CD8-positive, alpha-beta memory T cell (primary cell): Measurements from ENCODE around the gene PPP1R37. TPM values are rescaled to one million over a fixed set of nuclear protein-coding genes. Genes with fewer than 3 reads are reported as not detected.
A peak's percentile ranks its signal among the peaks of the same experiment; 100 is the strongest.

Experiments
- CTCF ChIA-PET: fragments of 350-600 bp; sonication (Branson Sonifier 250); formaldehyde crosslinking; loops from one replicate; lab custom pipeline; 2021; ENCODE audit warnings: antibody characterized with exemption; lab: Charles Lee
- POLR2A ChIA-PET: fragments of 350-600 bp; sonication (Branson Sonifier 250); formaldehyde crosslinking; loops from one replicate; lab custom pipeline; 2021; ENCODE audit warnings: antibody characterized with exemption; lab: Charles Lee
- DNase-seq, 5 donors: peaks; one replicate each; pipeline versions ENCODE4 v3.0.0 to v3.0.0-alpha.2; 2020 to 2022; ENCODE audit warnings: mixed read lengths in 1 of 5
- H3K27ac ChIP-seq: one replicate; pipeline ENCODE4 v1.7.0; 2013; ENCODE audit warnings: low read depth, mild to moderate bottlenecking, low read length, moderate library complexity
- H3K27me3 ChIP-seq: 2 replicates; pipeline ENCODE4 v1.7.0; 2013; ENCODE audit warnings: low read length, mild to moderate bottlenecking; ENCODE audit not compliant: insufficient read depth, poor library complexity, severe bottlenecking
- H3K36me3 ChIP-seq: 2 replicates; pipeline ENCODE4 v1.7.0; 2013; ENCODE audit warnings: mild to moderate bottlenecking, low read length, moderate library complexity; ENCODE audit not compliant: insufficient read depth
- H3K4me1 ChIP-seq: 2 replicates; pipeline ENCODE4 v1.7.0; 2013; ENCODE audit warnings: mild to moderate bottlenecking, low read length, moderate library complexity; ENCODE audit not compliant: insufficient read depth
- H3K4me3 ChIP-seq: 2 replicates; pipeline ENCODE4 v1.7.0; 2013; ENCODE audit warnings: mild to moderate bottlenecking, low read length
- H3K9me3 ChIP-seq: 2 replicates; pipeline ENCODE4 v1.7.0; 2013; ENCODE audit warnings: mild to moderate bottlenecking, low read length
- H3K27ac Mint-ChIP-seq, 8 donors: one replicate each; pipeline ENCODE4 v1.8.0; 2020 to 2021; ENCODE audit warnings: mixed read lengths in 8 of 8, mild to moderate bottlenecking in 6 of 8, inconsistent platforms in 3 of 8, moderate library complexity in 3 of 8
- H3K27me3 Mint-ChIP-seq, 2 donors: one replicate each; pipeline ENCODE4 v1.8.0; 2020 to 2021; ENCODE audit warnings: mixed read lengths in 2 of 2, mild to moderate bottlenecking in 1 of 2, moderate library complexity in 1 of 2
- H3K36me3 Mint-ChIP-seq, 3 donors: one replicate each; pipeline ENCODE4 v1.8.0; 2020 to 2021; ENCODE audit warnings: mixed read lengths in 3 of 3, inconsistent platforms in 1 of 3, mild to moderate bottlenecking in 1 of 3
- H3K4me1 Mint-ChIP-seq, 3 donors: one replicate each; pipeline ENCODE4 v1.8.0; 2020 to 2021; ENCODE audit warnings: mixed read lengths in 3 of 3, inconsistent platforms in 1 of 3, mild to moderate bottlenecking in 1 of 3
- H3K4me3 Mint-ChIP-seq, 7 donors: one replicate each; pipeline ENCODE4 v1.8.0; 2020 to 2021; ENCODE audit warnings: mixed read lengths in 7 of 7, mild to moderate bottlenecking in 6 of 7, moderate library complexity in 4 of 7, inconsistent platforms in 2 of 7
- H3K9me3 Mint-ChIP-seq, 5 donors: one replicate each; pipeline ENCODE4 v1.8.0; 2020 to 2022; ENCODE audit warnings: mixed read lengths in 5 of 5, mild to moderate bottlenecking in 3 of 5, moderate library complexity in 2 of 5, inconsistent platforms in 1 of 5
- polyA plus RNA-seq: library from polyadenylated mRNA; unstranded; fragments of 300-500 nt; fragmentation: Illumina TruSeq; gene quantifications from one replicate; pipeline ENCODE4 v1.2.3, GENCODE V29; 2021
- total RNA-seq, 2 experiments: library from RNA; stranded (reverse); gene quantifications; one replicate each; pipeline ENCODE4 v1.2.3, GENCODE V29; 2021

PPP1R37 gene
- total and polyA plus RNA-seq, 3 experiments from 2014 or later = 0.79 to 18.3 (median 17.8) TPM

- Histone ChIP-seq H3K36me3 (peaks cover 5% of the 10 kb centered on the region), H3K27ac (peak overlapping the region; percentile 93), H3K9me3 (no peaks in the 10 kb centered on the region), H3K4me3 (peak overlapping the region; percentile 91), H3K4me1 (peaks cover 71% of the 10 kb centered on the region), H3K27me3 (no peaks in the 10 kb centered on the region)
- ChIA-PET POLR2A (no interaction called here), CTCF (interaction anchor here (3.2 kb wide), 1 partner anchor 9 kb away, joined by 22 read pairs; no protein-coding TSS in a partner anchor)
- Mint-ChIP-seq H3K27me3 (no peaks in the 10 kb centered on the region), H3K4me1 (peaks cover 67 to 83% (median 75%) of the 10 kb centered on the region in 3 donors), H3K4me3 (peak overlapping the region; percentile 91 to 97 (median 93)), H3K36me3 (peaks cover 3 to 32% (median 5%) of the 10 kb centered on the region in 3 donors), H3K27ac (peak overlapping the region; percentile 15 to 95 (median 84)), H3K9me3 (peaks cover 0 to 3% (median 0%) of the 10 kb centered on the region in 5 donors)
- no peak for DNase-seq
These were observed 1.2 kb downstream of the PPP1R37 start for GRCh38 chr19:45094137-45094536.

DNA sequence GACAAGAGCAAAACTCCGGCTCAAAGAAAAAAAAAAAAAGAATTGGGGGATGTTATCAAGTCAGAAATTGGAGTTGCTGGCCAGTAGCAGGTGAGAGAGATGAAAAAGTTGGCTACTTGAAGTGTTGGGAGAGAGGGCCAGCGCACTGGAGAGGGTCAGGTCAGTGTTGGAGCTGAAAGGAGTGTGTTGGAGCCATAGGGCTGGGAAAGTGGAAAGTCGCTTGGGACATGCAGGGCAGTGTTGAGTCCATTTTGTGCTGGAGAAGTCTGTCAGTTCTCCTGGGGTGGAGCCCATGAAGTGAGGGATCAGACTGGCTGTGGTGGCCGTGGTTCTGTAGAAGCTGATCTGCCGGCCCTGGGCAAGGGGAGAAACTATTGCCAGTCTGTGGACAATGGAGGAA is 1.7 kb downstream of the PPP1R37 start:
- Mint-ChIP-seq H3K27me3 (no peaks in the 10 kb centered on the region), H3K4me3 (peak overlapping the region; percentile 87 to 97 (median 92)), H3K27ac (peak overlapping the region in 7 of 8 donors; percentile 63 to 95 (median 85)), H3K9me3 (peaks cover 0 to 3% (median 0%) of the 10 kb centered on the region in 5 donors), H3K4me1 (peaks cover 66 to 87% (median 78%) of the 10 kb centered on the region in 3 donors), H3K36me3 (peaks cover 5 to 31% (median 6%) of the 10 kb centered on the region in 3 donors)
- ChIA-PET POLR2A (no interaction called here), CTCF (no interaction called here)
- H3K9me3 ChIP-seq = no peaks in the 10 kb centered on the region
- H3K4me1 ChIP-seq = peaks cover 69% of the 10 kb centered on the region
- no peak overlapping the region for H3K27ac ChIP-seq
- H3K4me3 ChIP-seq = no peak overlapping the region
- no peak for DNase-seq
- peaks cover 5% of the 10 kb centered on the region for H3K36me3 ChIP-seq
- H3K27me3 ChIP-seq = no peaks in the 10 kb centered on the region

- Histone ChIP-seq H3K27me3 (no peaks in the 10 kb centered on the region), H3K4me1 (peaks cover 60% of the 10 kb centered on the region), H3K4me3 (no peak overlapping the region), H3K36me3 (peaks cover 4% of the 10 kb centered on the region), H3K27ac (no peak overlapping the region), H3K9me3 (no peaks in the 10 kb centered on the region)
- no peak for DNase-seq
- Mint-ChIP-seq H3K27me3 (no peaks in the 10 kb centered on the region), H3K9me3 (peaks cover 0 to 3% (median 0%) of the 10 kb centered on the region in 5 donors), H3K36me3 (peaks cover 5 to 26% (median 6%) of the 10 kb centered on the region in 3 donors), H3K4me3 (peak overlapping the region in 6 of 7 donors; percentile 20 to 83 (median 34)), H3K27ac (peak overlapping the region in 6 of 8 donors; percentile 28 to 95 (median 80)), H3K4me1 (peaks cover 66 to 89% (median 83%) of the 10 kb centered on the region in 3 donors)
- POLR2A ChIA-PET = no interaction called here
- CTCF ChIA-PET = no interaction called here
These were observed 2.8 kb downstream of the PPP1R37 start for GRCh38 chr19:45095496-45096413.

GRCh38 chr19:45096700-45097099 is 3.7 kb downstream of the PPP1R37 start:
- Mint-ChIP-seq H3K9me3 (no peaks in the 10 kb centered on the region), H3K4me1 (peaks cover 66 to 91% (median 86%) of the 10 kb centered on the region in 3 donors), H3K27ac (peak overlapping the region in 7 of 8 donors; percentile 2 to 95 (median 61)), H3K36me3 (peaks cover 0 to 19% (median 2%) of the 10 kb centered on the region in 3 donors), H3K4me3 (peak overlapping the region in 6 of 7 donors; percentile 10 to 73 (median 34)), H3K27me3 (no peaks in the 10 kb centered on the region)
- Histone ChIP-seq H3K27me3 (no peaks in the 10 kb centered on the region), H3K4me3 (no peak overlapping the region), H3K27ac (no peak overlapping the region), H3K36me3 (no peaks in the 10 kb centered on the region), H3K9me3 (no peaks in the 10 kb centered on the region), H3K4me1 (peaks cover 54% of the 10 kb centered on the region)
- ChIA-PET CTCF (no interaction called here), POLR2A (no interaction called here)
- DNase-seq = no peak

DNA sequence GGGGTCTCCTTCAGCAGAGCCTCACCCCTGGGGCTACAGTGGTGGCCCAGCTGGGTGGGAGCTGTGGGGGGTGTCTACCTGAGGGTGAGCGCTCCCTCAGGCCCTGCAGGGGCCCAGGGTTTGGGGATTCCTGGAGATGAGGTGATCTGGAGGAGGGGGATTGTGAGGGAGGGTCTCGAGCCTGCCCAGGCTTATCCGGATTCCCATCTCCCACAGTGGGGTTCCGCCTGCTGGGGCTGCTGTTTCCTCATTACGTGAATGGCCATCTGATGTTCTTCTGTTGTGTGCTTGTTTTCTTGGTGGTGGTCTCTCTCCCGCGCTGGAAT is 4.4 kb downstream of the PPP1R37 start:
- Mint-ChIP-seq H3K9me3 (no peaks in the 10 kb centered on the region), H3K27ac (peak overlapping the region in 3 of 8 donors; percentile 32 to 43 (median 43)), H3K27me3 (no peaks in the 10 kb centered on the region), H3K36me3 (peaks cover 0 to 16% (median 2%) of the 10 kb centered on the region in 3 donors), H3K4me3 (peak overlapping the region in 3 of 7 donors; percentile 10 to 48 (median 47)), H3K4me1 (peaks cover 66 to 91% (median 85%) of the 10 kb centered on the region in 3 donors)
- Histone ChIP-seq H3K27me3 (no peaks in the 10 kb centered on the region), H3K9me3 (no peaks in the 10 kb centered on the region), H3K36me3 (no peaks in the 10 kb centered on the region), H3K27ac (no peak overlapping the region), H3K4me1 (peaks cover 56% of the 10 kb centered on the region), H3K4me3 (no peak overlapping the region)
- no peak for DNase-seq
- ChIA-PET POLR2A (no interaction called here), CTCF (no interaction called here)

- POLR2A ChIA-PET = no interaction called here
- Histone ChIP-seq H3K27me3 (no peaks in the 10 kb centered on the region), H3K4me1 (peaks cover 61% of the 10 kb centered on the region), H3K9me3 (no peaks in the 10 kb centered on the region), H3K27ac (peak overlapping the region; percentile 27), H3K36me3 (no peaks in the 10 kb centered on the region), H3K4me3 (no peak overlapping the region)
- no peaks in the 10 kb centered on the region for H3K9me3 Mint-ChIP-seq
- H3K4me1 Mint-ChIP-seq = peaks cover 64 to 91% (median 86%) of the 10 kb centered on the region in 3 donors
- no peak for DNase-seq
- peak overlapping the region in 4 of 7 donors; percentile 10 to 48 (median 37) for H3K4me3 Mint-ChIP-seq
- peak overlapping the region in 6 of 8 donors; percentile 8 to 83 (median 43) for H3K27ac Mint-ChIP-seq
- no peaks in the 10 kb centered on the region for H3K27me3 Mint-ChIP-seq
- CTCF ChIA-PET = interaction anchor here (1.4 kb wide), 1 partner anchor 27 kb away, joined by 7 read pairs; no protein-coding TSS in a partner anchor
- peaks cover 0 to 12% (median 2%) of the 10 kb centered on the region in 3 donors for H3K36me3 Mint-ChIP-seq
These were observed 5.0 kb downstream of the PPP1R37 start for GRCh38 chr19:45097776-45098520.

DNA sequence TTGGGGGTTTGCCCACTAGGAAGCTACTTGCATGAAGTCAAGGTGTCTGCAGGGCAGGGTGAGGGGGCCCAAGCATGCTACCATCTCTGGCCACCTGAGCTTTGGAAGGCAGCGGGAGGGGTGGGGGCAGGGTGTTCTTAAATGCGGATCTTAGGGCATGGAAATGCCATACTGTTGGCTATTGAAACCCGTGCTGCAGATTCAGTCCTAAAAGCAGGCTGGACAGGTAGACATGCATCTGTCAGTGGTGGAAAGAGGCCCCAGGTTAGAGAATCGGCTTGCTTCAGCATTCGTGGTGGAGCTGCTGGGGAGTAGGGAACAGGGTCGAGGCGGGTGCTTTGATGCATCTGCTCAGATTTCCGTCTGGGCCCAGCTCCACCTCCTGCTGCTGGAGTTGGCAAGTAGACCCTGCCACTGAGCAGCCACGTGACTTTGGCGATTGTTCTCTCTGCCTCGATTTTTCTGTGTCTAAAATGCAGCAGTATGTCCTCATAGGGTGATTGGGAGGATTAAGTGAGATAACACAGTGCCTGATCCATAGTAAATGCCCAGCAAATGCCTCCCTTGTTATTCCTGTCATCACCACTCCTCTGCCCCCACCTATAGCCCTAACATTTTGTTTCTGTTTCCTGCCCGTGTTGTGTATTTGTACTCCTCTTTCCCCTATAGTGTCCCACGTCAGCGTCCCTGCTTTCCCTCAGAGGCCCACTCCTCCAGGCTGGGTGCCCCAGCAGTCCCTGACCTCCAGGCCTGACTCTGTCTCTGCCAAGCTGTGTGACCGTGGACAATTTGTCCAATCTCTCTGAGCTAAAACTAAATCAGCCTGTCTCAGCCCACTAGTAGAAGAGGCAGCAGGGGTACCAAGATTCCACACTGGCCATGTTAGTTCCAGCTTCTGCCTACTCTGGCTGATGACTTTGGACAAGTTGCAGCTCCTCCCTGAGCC is 5.8 kb downstream of the PPP1R37 start:
- Mint-ChIP-seq H3K27me3 (no peaks in the 10 kb centered on the region), H3K36me3 (peaks cover 0 to 7% (median 2%) of the 10 kb centered on the region in 3 donors), H3K4me1 (peaks cover 66 to 93% (median 87%) of the 10 kb centered on the region in 3 donors), H3K9me3 (no peaks in the 10 kb centered on the region), H3K4me3 (peak overlapping the region in 3 of 7 donors; percentile 26 to 30 (median 27)), H3K27ac (peak overlapping the region; percentile 8 to 83 (median 29))
- Histone ChIP-seq H3K4me3 (no peak overlapping the region), H3K27me3 (no peaks in the 10 kb centered on the region), H3K4me1 (peaks cover 64% of the 10 kb centered on the region), H3K36me3 (no peaks in the 10 kb centered on the region), H3K27ac (peak overlapping the region; percentile 27), H3K9me3 (no peaks in the 10 kb centered on the region)
- no peak for DNase-seq
- CTCF ChIA-PET = interaction anchor here (1.4 kb wide), 2 partner anchors 10 to 27 kb away, joined by 3 to 7 read pairs; no protein-coding TSS in a partner anchor
- POLR2A ChIA-PET = no interaction called here
